G401 (cell line): ENCODE measurements around the gene DHRS1. TPM values are rescaled to one million over a fixed set of nuclear protein-coding genes. Genes with fewer than 3 reads are reported as not detected.

Experiments
- DNase-seq: peaks from one replicate; pipeline ENCODE4 v3.0.0-alpha.2; 2015; ENCODE audit warnings: low spot score
- in situ Hi-C: cut with HindIII; loops from 2 replicates; pipeline ENCODE4 v1.10.0; 2016; ENCODE audit warnings: low sequenced_read_pairs, mixed read lengths
- total RNA-seq: library from RNA; depleted of rRNA; stranded (reverse); fragments of >200 nt; shearing (Covaris generic); gene quantifications from 2 replicates; pipeline ENCODE4 v1.2.3, GENCODE V29; 2014

DHRS1 gene
- total RNA-seq, 1 experiment from 2014 or later: 11.4 TPM

DNA sequence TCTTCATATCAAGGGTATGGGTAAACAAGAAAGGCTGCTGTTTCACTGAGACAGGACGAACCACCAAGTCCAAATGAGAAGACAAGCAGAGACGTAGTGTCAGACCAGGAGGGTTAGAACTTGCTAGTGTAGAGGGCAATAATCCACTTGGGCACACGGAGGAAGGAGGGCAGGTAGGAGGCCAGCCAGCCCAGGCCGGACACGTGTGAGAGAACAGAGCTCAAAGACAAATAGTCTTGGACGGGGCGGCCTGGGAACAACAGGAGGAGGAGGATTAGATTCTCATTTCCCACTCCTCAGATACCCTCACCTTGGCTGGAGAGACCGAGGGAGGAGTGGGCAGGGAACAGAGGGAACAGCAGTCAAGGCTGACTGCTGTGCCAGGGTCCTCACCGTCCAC is 8.8 kb downstream of the DHRS1 start:
- in situ Hi-C loops: no loop called here

DNA sequence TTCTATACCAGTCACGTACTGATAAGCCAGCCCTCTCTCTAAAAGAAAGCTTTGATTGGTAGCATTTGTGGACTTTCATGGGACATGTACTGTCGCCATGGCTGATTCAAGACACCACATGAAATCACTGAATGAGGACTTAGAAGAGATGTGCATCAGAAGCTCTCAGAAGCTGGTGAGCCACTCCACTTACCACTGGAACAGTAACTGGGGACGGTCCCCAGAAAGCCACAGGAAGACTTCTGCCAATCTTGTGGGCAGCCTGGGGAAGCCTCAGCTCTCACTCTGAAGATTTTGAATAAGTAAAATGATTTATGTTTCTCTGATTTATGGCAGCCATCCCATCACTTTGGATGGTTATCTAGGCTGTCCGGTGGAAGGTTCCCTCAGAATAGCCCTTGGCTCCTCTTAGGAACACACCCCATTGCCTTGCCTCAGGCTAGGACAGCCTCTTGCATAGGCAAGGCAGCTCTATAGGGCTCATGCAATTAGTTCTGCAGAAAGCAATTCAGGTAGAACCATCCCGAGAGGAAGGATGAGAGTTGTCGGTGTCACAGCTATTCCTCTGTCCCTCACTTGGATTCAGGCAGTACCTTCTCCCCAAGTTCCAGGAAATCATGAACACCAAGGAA is 9.8 kb downstream of the DHRS1 start:
- in situ Hi-C loops: no loop called here
- DNase-seq: no peak

More for the DNA sequence above, 8.8 kb downstream of the DHRS1 start:
- no peak for DNase-seq

DNA sequence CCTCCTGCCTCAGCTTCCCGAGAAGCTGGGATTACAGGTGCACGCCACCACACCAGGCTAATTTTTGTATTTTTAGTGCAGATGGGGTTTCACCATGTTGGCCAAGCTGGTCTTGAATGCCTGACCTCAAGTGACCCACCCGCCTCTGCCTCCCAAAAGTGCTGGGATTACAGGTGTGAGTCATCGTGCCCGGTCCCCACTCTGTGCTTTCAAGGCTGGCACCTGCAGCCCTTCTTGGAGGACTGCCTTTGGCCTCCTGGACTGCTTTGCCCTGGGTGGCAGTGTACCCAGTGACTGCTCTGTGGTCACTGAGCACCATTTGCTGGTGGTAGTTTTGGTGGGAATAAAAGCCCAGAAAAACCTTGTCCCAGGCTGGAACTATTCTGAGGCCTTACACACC is 12.6 kb downstream of the DHRS1 start:
- in situ Hi-C loops: no loop called here
- no peak for DNase-seq

DNA sequence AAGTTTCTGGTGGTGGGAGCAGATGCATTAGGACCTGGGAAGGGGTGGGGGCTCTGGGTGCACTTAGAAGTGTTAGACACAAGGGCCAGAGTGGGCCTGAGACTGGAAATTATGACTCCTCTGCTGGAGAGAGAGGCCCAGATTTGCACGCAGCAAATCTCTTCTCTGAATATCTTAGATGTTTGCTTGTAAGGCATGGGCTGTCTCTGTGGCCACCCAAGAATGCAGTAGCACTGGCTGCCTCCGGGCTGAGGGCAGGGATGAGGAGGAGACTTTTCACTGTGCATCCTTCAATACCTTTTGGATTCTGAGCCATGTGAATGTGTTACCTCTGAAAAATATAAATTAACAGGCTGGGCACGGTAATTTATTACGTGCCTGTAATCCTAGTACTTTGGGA is 14.2 kb downstream of the DHRS1 start:
- in situ Hi-C loops: no loop called here
- DNase-seq: no peak

DNA sequence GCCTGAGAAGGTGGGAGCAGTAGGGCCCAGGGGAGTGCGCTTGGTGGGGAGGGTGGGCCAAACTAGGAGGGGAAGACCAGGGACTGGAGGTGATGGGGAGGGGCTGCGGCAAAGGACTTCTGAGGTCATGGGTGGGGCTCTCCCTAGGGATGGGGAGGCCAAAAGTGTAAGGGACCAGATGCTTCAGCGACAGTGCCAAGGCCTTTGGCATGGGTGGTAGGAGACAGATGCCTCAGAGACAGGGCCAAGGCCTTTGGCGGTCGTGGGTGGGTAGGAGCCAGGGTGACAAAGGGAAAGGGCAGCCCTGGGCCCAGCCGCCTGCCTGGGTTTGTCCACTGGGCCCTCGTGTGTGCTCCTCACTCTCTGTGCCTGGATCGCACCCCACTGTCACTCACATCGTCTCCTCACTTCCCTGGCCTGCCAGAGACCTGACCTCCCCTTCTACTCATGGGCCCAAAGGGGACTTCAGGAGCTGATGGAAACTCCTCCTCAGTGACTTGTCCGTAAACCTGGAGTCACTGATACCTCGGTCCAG is 15.0 kb downstream of the DHRS1 start:
- in situ Hi-C loops: no loop called here
- no peak for DNase-seq

DNA sequence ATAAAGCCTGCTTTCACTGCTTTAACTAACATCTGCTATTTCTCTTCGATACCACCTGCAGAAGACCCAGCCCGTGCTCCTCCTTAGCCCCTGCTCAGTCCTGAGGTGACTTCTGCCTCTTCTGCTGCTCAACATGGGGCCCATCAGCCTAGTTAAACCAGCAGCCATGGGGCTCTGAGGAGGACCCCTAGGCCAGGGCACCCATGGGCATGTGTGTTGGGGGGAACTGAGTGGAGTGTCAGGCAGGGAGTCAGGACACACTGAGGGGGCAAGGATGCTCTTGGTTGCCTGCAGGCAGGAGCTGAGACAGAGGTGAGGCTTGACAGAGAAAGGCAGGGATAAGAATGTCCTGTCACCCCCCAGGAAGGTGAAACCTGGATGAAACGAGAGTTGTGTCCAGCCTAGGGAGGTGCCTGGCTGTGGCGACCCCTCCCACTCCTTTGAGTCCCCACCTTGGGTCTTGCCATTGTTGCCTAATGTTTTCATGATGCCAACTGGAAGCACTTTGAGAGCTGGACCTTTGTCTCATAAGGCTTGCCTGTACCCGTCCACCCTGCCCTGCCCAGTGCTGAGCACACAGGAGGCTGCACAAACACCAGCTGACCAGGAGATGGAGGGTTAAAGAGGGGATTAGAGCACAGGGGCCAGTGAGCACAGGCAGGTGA is 15.7 kb downstream of the DHRS1 start:
- in situ Hi-C loops: no loop called here
- DNase-seq: no peak

DNA sequence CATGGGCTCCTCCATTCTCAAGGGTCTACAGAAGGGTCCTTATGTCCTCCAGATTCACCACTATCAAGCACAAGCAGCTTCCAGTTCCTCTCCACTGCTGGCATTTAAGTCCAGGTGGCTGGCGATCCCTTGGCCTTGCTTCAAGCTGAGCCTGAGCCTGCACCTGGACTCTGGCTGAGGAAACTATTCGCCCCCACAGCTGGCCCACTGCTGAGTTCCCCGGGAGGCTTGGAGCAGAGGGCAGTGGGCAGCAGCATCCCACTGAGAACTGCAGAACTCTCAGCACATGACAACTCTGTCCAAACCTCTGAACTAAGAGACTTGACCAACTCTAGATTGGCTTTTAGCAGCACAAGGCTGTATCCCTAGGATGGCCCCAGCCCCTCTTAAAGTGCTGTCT is 16.8 kb downstream of the DHRS1 start:
- in situ Hi-C loops: no loop called here
- no peak for DNase-seq

DNA sequence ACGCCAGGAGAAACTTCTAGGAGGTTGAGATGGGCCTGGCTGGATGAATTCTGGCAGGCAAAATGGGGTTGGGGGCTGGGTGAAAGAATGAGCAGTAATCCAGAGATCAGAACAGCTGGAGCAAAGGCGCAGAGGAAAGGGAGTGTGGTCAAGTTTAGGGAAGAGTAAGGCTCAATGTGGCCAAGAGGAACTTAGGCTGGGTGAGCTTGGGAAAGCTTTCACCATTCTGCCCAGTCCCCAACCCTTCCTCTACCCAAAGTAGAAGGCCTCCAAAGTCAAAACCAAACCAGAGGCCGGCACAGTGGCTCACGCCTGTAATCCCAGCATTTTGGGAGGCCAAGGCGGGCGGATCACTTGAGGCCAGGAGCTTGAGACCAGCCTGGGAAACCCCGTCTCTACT is 17.9 kb downstream of the DHRS1 start:
- in situ Hi-C loops: no loop called here
- DNase-seq: no peak

DNA sequence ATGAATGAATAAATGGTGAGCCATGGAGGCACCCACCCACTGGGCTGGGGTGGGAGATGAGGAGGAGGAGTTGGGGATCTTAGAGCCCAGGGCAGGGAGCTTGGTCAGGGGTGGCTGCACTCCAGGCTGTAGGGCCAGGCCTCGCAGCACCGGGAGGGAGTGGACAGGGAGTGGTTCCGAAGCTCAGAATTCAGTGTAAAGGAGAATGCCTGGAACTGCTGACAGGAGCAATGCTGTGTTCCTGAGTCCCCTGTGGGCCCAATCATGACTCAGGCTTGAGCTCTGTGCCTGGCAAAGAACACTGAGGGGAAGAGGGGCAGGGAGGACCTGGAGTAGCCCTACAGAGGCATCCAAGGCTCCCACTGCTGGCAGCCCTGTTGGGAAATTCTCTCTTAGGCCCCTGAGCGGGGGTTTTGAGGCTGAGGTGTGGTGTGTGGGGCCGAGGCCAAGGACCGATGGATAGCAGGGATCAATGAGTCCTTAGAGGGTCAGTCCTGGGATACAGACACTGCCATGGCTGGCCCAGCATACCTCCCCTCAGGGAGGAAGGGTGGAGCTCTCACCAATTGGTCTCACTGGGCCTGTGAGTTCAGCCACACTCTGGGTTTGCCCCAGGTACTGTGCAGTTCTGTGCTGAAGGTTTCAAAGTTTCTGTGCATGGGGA is 18.7 kb downstream of the DHRS1 start:
- DNase-seq: no peak
- in situ Hi-C loops: no loop called here

DNA sequence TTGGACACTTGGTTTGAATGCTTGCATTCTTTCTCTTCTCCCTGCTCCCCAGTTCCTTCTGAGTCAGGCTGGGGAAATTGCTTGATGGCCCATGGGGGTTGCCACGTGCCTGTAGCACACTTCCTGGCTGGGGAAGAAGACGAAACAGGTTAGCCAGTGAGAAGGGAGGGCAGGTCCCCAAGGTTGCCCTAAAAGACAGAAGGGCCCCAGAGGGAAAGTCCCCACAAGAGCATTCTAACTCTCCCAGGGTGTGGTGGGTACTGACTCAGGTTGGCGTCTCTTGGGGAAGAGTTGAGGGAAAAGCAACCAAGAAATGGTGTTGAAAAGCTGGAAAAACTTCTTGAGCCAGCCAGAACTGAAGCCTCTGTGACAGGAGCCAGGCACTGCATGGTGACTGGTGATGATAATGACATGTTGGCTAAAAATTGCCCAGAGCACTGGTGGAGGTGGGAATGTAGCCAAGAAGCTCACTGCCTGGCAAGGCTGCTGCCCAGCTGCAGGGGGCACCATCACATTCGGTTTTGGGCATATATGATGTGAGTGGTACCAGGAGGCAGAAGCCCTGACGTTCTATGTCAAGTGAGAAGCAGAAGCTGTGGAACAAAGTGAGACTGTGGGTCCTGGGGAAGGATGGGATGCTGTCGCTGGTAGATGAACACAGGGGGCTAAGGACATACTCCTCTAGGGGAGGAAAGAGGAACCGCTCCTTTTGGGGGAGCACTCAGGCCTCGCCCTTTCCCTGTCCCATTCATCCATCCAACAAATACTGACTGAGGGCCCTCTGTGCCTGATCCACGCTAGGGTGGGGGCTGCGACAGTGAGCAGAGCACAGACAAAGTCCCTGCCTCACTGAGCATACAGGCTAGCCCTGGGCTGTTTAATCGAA is 20.0 kb downstream of the DHRS1 start:
- no peak for DNase-seq
- in situ Hi-C loops: no loop called here

DNA sequence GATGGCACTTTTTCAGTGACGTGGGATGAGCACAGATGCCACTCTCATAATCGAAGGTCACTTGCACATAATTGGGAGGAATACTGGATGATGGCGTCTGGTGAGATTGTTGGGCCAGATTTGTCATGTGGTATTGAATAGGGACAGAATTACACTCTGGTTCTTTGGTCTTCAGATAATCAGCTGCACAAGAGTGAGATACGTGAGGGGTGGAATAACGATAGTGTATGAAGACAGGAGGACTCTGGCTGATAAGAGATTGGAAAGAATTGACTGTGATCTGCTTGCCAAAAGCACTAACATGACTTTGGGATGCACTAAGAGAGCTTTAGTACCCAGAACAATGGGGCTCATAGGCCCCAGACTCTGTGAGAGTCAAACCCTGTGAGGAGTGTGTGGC is 21.2 kb downstream of the DHRS1 start:
- in situ Hi-C loops: no loop called here
- no peak for DNase-seq

DNA sequence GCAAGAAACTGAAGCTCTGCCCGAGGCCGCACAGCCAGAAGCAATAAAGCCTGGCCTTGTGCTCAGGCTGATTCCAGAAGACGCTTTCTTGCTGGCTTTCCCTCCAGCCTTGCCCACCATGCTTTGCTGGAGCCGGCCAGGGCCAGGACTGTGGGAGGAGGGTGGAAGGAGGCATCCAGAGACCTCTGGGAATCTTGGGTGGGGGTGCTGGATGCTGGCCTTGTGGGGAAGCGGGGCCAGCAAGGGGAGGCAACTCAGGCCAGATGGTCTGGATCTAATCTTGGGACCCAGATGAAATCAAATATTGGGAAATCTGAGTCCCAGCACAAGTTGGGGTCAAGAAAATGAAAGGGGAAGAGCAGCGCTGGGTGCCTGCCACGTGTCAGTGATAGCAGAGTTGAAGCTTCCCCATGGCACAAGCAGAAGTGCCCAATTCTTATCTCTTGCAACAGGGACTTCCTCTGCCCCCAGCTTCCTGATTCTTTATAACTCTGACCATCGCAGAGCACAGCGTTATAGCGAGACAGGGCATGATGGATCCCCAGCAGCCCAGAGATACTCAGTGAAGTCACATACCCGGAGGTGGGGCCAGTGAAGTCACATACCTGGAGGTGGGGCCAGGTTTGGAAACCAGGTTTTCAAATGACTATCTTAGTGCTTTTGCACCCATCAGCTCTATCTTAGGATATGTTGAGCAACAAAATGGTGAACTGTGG is 21.8 kb downstream of the DHRS1 start:
- in situ Hi-C loops: no loop called here

DNA sequence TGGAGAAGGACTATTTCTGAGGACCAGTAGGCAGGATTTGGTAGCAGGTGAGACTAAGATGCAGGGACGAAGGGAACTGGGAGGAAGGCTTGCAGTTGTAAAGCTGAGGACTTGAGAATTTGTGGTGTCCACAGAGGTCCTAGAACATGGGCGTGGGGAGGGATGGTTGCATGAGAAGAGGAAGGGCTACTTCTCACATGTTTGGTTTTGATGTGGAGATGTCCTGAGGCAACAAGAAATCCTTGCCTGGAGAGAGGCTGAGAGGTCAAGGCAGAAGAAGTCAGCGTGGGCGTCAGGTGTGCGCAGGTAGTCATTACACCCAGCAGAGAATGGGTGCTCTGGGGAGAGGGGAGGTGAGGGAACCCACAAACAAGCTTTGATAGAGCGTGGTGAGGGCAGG is 22.5 kb downstream of the DHRS1 start:
- in situ Hi-C loops: no loop called here
- DNase-seq: no peak

More for the DNA sequence above, 21.8 kb downstream of the DHRS1 start:
- no peak for DNase-seq

DNA sequence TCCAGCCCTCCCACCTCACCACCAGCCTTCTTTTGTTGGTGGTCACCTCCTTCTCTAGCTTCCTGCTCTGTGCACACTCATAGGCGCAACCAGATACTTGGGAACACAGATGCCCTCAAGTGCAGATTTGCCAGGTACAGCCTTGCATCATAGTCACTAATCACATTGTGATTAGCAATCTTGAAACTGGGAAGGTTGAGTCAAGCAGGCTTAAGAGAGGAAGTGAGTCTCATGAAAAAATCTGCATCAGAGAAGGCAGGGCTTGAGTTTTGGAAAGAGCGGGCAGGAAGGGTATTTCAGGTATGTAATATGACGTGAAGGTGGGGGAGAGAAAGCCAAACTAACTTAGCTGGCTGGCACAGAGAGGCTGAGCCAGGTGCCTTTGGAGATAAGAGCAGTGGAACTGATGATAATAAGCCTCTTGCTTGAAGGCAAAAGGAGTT is 25.5 kb downstream of the DHRS1 start:
- in situ Hi-C loops: no loop called here

DNA sequence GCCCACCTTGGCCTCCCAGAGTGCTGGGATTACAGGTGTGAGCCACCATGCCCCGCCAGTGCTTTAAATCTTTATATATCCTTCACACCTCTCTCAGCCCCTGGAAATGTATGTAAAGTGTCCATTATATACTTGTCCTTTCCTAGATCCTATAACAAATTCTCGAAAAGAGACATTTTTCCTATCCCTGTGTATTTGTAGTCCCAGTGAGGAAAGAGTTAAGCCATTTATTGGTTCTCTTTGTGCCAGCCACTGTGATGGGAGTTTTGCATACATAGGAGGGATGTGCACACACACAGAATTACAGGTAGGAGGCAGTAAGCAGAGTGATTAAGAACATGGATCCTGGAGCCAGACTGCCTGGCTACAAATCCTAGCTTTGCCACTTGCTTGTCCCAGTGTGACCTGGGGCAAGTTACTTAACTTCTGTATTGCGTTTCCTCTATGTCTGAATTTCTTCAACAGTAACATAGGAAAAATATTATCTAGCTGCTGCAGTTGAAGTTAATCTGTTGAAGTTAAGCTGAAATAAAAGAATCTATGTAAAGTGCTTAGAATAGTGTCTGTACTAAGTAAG is 26.1 kb downstream of the DHRS1 start:
- in situ Hi-C loops: no loop called here
- DNase-seq: no peak

More for the DNA sequence above, 25.5 kb downstream of the DHRS1 start:
- no peak for DNase-seq

DNA sequence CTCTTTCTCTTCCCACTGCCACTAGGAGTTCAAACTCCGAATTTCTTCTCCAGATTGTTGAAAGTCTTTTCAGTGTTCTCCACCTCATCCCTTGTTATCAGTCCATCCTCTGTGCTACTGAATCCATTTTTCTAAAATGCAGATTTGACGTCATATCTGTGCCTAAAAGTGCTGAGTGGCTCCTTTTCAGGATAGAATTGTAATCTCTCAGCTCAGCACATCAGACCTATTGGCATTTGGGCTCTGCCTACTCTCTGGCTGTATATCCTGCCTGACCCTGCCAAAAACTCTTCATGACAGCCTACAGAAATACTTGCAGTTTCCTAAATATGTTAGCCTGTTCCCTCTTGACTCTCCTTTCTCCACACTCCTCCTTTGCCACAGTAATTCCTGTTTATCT is 27.1 kb downstream of the DHRS1 start:
- no peak for DNase-seq
- in situ Hi-C loops: no loop called here

DNA sequence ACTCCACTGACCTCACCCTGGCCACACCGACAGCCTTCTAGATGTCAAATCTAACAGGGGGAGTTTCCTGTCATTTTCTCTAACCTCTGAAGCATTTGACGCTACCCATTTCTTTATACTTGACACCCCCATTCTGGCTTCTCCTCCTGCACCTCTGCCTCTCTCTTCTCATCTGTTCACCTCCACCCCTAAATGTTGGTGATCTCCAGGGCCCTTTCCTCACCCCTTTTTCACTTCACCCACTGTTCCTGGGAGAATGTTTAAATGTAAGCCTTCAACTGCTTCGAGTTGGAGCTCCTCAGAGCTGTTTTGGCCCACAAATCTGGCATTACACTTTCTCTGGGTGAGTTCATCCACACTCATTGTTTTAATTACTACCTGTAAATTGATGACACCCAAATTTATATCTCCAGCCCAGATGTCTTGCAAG is 27.7 kb downstream of the DHRS1 start:
- no peak for DNase-seq
- in situ Hi-C loops: no loop called here

DNA sequence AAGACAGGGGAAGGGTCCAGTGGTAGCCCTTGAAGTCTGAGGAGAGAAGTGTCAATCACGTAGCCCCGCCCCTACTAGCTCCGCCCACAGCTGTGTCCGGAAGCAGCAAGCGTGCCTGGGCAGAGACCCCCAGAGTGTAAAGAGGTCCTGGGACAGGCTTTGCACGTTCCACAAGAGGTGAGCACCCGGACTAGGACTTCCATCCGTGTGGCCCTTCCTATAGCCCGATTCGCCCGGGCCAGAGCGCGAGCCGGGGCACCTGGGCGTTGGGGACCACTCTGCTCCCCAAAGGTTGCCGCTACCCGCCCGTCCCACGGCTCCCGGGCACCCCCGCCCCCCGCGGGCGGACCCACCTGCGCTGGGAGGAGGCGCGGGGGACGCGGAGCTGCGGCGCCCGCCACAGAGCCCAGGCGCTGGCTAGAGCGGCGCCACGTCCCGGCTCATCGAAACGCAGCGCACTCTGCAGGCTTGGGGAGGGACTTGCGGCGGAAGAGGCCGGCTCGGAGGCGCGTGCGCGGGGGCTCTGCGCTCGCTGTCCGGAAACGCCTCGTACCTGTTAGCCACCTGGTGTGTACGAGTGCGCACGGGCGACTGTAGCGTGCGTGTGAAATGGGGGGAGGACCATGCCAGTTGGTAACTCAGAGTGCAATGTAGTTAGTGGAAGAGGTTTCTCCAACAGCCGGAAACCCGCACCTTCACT is 28.3 kb downstream of the DHRS1 start, which contains the start of gene RABGGTA:
Gene RABGGTA (minus strand): TSS at position 464 of the 700 bp plus-strand sequence. CDS start 482 bp downstream, outside the sequence.
- peak; percentile 88 for DNase-seq
- in situ Hi-C loops: no loop called here
